Muscle of back (tissue), 11 donors: ENCODE results near the gene BUD31. TPM values are rescaled to one million over a fixed set of nuclear protein-coding genes. Genes with fewer than 3 reads are reported as not detected.
"Not testable (repeated sequence)": the region's sequence is repeated elsewhere in the genome, so short reads cannot be mapped to it uniquely, and the experiment has no call there.

Experiments used
- DNase-seq, 3 donors: peaks; one replicate each; pipeline versions ENCODE4 v3.0.0 to v3.0.0-alpha.2; 2013
- polyA plus RNA-seq, 10 donors: library from polyadenylated mRNA; unstranded; fragments of 120-200 nt; gene quantifications; one replicate each; pipeline ENCODE4 v1.2.1, GENCODE V29; 2013; ENCODE audit not compliant: insufficient read length in 10 of 10

The BUD31 gene
- polyA plus RNA-seq, 10 donors, result 64.2 to 90.1 (median 78.7) TPM

DNA sequence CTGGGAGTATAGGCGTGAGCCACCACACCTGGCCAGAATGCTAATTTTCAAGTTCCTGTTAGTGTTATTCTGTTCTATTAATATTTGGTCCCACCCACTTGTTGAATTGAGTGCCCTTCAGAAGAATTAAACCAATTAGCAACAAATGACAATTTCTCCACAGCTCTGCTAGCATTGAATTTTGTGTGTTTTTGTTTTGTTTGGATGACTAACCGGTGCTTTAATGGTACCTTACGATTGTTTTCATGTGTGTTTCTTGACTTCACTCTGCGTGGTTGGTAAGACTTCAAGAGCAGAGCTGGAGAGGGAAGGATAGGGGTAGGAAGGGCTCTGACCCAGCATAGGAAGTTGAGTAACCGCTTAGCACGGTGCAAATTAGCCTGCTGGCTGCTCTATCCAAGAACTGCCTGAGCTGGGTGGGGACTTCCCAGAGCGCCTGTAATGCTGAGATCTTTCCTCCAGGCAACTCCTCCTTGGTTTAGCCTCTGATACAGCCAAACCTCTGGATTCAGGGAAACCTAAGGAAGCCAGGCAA lies 29.7 kb upstream of the BUD31 start:
- peak; percentile 62 to 89 (median 80) for DNase-seq

DNA sequence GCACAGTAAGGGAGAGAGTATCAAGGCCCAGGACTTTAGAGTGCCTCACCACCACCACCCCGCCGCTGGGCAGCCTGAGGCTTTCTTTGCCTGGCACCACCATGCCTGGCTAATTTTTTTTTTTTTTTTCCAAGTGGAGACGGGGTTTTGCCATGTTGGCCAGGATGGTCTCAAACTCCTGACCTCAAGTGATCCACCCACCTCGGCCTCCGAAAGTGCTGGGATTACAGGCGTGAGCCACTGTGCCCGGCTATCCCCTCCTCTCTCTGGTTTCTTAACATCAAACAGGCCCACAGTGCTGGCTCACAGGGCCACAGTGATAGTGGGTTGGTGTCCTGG lies 29.1 kb upstream of the BUD31 start:
- not testable (repeated sequence) for DNase-seq

DNA sequence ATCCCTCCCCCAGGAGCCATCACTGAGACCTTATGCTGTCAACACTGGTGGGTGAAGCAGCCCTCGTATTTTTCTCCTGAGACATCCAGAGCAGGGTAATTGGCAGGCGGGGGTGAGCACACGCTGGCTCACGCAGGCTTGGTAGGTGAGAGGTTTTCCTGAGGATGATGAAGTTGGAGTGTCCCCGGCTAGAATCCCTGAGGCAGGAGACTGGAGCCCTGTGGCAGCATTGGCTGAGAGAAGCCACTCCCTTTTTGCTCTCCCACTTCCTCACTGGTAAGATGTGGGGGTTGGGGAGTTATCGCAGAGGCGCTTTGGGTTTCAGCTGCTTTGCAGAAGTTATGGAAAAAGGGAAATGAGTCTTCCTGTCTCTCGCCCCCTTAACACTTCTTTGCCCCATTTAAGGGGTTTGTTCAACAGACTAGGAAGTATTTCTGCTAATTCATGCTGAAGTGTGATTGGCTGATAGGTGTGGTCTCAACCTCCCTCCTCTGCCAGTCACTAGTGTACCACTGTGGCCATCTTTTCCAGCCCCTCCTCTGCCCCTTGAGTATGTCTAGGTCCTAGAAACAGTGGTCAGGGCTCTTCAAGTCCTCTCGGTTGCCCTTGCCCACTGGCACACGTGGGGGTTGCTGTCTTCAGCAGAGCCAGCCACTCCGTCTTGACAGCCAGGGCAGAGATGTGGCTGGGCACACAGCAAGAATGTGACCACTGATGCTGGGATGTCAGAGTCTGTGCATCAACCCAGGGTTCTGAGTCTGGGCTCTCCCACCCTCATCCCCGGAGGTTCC lies 28.5 kb upstream of the BUD31 start:
- DNase-seq, result peak in 2 of 3 donors; percentile 52 to 73

DNA sequence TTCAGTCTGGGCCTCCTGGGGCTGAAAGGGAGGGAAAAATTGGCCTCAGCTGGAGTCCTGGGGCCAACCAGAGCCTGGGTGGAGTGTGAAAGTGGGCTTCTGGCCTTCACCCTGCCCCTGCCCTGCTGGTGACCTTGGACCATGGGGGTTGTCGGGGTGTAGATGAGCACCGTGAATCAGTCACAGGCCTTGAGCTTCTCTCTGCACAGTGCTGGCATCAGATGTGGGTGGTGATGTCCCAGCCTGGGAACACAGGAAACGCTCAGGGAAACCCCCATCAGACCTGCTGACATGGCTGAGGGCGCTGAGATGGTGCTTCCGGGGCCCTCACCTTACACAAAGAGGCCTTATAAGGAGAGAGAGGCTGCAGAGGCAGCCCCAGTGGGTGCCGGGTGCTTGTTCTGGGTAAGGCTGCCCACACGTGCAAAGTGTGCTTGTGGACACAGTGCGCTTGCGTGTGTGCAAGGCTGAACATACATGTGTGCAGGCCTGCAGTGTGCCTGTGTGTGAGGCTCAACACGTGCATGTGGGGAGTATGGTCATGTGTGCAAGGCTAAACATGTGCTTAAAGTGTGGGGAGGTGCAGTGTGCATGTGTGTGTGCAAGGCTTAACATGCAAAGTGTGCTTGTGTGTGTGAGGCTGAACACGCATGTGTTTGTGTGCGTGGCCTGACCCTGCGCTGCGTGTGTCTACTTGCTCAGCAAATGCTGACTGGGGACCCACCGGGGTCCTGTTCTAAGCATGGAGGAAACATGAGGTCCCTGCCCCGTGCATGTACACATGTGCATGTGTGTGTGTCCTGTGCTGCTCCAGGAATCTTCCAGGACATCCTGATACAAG lies 27.7 kb upstream of the BUD31 start:
- DNase-seq, result no peak

DNA sequence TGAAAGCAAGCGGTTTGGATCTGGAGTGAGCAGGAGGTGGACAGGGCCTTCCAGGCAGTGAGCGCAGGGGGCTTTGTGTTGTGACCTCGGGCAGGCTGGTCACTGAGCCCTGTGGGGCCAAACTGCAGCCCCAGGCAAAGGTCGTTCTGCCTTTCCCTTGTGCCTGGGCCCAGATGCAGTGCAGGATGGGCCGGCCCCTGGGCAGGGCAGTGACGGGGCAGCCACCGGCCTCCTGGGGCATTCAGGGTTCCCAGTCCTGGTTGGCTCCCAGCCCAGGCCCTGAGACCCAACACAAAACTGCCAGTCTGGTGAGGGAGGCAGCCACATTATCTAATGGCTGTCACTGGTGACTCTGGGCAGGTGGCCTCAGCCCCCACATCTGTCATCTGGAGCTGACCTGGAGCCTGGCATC lies 27.1 kb upstream of the BUD31 start:
- DNase-seq, result no peak

DNA sequence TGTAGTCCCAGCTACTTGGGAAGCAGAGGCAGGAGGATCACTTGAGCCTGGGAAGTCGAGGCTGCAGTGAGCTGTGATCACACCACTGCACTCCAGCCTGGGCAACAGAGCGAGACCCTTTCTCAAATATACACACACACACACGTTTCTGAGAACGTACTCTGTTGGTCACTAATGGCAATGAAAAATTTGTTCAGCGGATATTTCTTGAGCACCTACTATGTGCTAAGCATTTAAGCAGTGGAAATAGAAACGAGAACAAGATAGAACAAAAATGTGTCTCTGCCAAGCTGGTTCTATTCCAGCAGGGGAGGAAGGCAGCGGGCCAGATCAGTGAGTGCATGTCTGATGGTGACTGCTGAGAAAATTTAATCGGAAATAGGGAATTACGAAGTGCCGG lies 25.6 kb upstream of the BUD31 start:
- no peak for DNase-seq

DNA sequence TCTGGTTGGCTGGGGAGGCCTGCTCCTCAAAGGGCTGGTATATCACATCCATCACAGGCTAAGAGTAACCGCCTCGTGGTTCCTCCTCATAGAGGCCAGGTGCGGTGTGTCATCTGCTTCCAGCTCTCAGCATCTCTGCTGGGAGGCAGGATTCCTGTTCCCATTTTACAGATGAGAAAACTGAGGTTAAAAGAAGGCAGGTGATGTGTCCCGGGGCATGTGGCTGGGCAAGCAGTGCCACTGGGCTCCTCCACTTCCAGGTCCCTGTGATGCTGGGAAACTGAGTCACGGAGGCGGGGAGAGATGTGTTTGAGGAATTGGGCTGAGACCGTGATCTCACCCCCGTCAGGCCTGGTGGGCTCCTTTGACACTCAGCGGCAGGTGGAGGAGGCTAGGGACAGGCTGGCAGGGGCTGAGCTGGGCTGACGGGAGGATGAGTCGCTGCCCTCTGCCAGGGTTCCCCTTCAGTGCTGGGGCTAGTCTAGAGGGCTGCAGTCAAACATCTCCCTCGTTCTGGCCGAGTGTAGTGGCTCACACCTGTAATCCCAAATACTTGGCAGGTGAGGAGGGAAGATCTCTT lies 24.9 kb upstream of the BUD31 start:
- DNase-seq, result no peak

DNA sequence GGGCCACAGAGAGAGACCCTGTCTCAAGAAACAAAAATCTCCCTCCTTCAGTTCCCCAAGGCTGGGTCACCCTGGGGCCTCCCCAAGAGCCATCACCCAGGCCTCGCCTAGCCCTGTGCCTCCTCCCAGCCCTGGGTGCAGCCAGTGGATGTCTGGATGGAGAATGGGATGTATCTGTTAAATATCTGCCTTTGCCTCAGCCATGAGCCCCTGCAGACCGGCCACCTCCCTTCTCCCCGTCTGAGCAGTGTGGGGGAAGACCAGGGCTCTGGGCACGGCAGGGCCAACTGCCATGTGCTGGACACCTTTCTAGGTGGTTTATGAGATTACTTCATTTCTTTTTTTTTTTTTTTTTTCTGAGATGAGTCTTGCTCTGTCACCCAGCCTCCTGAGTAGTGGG lies 24.2 kb upstream of the BUD31 start:
- no peak for DNase-seq

DNA sequence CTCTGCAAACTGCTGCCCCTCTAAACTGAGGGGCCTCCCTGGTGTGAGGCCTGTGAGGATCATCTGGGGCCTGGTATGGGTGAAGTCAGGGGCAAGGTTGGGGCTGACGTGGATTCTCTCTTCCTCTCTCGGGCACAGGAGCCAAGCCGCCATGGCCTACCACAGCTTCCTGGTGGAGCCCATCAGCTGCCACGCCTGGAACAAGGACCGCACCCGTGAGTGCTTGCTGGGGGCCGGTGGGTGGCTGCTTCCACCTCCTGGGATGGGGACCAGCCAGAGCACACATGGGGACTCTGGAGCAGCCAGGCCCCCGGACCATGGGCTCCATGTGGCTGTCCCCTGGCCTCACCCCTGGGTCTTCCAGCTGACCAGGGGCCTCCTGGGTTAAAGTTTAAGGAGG lies 23.2 kb upstream of the BUD31 start:
- no peak for DNase-seq

DNA sequence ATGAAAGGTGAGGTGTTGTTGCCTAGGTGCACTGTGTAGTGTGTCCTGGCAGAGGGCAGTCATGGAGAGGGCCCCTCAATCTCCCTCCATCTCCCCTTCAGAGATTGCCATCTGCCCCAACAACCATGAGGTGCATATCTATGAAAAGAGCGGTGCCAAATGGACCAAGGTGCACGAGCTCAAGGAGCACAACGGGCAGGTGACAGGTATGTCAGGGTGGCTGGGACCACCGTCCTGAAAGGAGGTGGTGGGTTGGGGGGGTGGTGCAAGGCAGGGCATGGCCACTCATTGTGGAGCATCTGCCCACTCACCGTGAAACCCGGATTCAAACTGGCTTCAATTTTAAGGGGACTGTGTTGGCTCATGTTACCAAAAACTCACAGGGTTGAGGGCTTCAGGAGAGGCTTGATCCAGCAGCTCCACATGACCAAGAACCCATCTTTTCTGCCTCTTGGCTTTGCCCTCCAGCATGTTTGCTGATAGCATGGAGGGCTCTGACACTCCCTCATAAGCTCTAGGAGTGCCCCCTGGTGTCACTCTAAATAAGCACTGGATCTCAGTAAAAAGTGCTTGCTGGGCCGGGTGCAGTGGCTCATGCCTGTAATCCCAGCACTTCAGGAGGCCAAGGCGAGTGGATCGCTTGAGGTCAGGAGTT lies 22.1 kb upstream of the BUD31 start:
- no peak for DNase-seq

DNA sequence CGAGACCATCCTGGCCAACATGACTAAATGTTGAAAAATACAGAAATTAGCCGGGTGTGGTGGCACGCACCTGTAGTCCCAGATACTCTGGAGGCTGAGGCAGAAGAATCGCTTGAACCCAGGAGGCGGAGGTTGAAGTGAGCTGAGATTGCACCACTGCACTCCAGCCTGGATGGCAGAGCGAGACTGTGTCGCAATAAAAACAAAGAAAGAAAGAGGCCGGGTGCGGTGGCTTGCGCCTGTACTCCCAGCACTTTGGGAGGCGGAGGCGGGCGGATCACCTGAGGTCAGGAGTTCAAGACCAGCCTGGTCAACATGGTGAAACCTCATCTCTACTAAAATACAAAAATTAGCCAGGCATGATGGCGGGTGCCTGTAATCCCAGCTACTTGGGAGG lies 21.5 kb upstream of the BUD31 start:
- not testable (repeated sequence) for DNase-seq

DNA sequence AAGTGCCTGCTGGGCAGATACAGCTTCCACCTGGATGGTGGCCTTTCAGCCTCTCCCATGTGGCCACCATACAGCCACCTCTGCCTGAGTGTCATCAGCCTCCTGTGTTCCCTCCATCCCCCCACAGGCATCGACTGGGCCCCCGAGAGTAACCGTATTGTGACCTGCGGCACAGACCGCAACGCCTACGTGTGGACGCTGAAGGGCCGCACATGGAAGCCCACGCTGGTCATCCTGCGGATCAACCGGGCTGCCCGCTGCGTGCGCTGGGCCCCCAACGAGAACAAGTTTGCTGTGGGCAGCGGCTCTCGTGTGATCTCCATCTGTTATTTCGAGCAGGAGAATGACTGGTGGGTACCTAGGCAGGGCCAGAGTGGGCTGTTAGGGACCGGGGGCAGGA lies 20.9 kb upstream of the BUD31 start:
- DNase-seq, result no peak

DNA sequence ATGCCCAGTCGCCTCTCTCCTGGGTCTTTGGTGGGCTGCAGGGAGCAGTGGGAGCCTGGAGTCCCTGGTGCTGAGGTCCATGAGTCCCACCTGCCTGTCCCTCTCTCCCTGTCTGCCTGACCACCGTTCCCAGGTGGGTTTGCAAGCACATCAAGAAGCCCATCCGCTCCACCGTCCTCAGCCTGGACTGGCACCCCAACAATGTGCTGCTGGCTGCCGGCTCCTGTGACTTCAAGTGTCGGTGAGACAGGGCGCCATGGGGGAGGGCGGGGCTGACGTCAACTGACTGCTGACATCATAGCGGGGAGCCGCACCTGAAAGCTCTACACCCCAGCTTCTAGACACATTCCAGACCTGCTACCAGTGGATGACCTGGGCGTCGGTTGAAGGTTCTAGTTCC lies 19.0 kb upstream of the BUD31 start:
- DNase-seq, result peak in 1 of 3 donors; percentile 1

DNA sequence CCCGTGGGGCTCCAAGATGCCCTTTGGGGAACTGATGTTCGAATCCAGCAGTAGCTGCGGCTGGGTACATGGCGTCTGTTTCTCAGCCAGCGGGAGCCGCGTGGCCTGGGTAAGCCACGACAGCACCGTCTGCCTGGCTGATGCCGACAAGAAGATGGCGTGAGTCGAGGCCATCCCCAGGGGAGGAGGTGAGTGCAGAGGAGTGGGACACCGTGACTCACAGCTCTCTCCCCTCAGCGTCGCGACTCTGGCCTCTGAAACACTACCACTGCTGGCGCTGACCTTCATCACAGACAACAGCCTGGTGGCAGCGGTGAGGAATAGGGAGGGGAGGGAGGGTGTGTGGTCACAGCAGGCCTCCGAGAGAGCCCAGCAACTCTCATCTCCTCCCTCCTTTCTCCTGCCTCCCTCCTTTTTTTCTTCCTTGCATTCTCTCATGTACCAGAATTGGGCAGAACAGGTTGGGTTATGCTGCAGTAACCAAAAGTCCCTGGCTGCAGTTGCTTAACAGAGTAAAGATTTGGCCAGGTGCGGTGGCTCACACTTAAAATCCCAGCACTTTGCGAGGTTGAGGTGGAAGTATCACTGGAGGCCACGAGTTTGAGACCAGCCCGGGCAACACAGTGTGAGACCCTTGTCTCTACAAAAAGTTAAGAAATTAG lies 17.7 kb upstream of the BUD31 start:
- peak in 1 of 3 donors; percentile 9 for DNase-seq

DNA sequence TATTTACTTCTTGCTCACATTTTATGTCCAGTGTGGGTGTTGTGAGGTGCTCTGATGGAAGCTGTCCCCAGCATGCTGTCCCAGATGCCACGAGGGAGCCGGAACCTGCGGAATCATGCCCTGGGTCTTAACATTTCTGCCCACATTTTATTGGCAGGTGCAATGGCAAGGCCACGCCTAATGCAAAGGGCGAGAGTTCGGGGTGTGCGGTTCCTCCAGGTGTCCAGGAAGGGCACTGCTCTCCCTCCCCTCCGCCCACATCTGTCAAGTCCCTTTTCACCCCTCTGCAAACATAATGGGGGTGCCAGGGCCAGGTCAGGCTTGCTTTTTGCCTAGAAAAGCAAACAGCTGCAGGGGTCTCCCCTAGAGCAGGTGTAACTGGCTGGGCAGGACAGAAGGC lies 16.7 kb upstream of the BUD31 start:
- DNase-seq, result no peak

DNA sequence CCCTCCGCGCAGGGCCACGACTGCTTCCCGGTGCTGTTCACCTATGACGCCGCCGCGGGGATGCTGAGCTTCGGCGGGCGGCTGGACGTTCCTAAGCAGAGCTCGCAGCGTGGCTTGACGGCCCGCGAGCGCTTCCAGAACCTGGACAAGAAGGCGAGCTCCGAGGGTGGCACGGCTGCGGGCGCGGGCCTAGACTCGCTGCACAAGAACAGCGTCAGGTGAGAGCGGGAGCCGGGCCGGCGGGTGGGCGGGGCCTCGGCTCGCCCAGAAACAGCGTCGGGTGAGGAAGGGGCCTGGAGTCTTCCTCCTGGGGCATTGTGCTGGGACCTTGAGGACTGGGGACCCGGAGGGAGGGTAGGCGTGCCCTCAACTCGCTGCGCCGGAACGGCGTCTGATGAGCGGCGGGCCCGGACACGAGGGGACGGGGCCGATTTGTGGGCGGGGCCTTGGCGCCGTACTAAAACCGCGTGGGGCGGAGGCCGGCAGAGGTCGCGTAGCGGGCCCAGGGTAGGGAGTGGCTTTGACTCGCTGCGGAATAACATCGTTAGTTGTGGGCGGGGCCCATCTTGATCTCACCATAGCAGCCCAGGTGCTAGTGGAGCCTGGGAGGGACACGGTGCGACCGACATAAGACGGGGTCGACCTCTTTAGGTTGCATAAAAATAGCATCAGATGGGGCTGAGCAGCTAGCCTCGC lies 16.0 kb upstream of the BUD31 start:
- DNase-seq, result peak; percentile 28 to 85 (median 70)

DNA sequence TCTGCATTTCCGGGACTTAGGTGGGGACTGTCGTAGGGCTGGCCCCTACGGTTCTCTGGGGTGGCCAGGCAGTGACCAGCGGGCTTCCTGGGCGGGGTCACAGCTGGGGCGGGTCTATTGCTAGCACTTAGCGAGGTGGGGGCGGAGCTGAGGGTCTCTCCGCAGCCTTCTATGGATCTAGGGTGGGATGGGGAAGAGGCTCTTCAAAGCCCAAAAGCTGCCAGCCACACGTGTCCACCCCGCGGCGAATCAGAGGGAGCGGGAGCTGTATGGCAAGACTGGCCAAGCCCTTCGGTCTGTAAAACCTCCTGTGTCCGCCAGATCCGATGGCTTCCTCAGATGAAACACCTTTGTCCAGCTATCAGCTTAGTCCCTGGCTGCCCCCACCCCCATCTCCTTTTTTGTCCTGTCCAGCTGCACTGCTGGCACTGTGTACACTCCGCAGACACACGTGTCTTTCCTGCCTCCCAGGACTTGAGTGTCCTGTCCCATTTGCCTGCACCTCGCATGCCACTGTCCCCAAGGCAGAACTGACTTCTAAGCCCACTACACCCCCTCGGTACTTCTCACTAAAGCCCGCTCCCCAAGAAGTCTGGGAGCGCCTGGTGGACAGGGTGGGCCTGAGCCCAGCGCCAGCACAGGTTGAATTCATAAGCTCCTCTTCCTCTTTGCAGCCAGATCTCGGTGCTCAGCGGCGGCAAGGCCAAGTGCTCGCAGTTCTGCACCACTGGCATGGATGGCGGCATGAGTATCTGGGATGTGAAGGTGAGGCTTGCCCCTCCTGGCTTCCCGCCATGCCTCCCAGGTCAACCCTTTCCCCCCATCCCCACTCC lies 15.2 kb upstream of the BUD31 start:
- DNase-seq, result peak in 2 of 3 donors; percentile 23 to 75

DNA sequence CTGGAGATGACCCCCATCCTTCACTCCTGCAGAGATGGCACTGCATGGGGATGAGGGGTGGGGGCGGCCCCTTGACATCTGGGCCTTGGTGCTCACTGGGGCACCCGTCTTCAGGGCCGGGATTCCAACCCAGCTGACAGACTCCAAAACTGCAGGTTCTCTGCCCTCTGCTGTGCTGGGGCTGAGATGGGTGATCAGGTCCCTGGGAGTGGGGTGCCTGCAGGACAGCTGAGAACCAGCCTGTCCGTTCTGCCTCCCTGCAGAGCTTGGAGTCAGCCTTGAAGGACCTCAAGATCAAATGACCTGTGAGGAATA lies 14.6 kb upstream of the BUD31 start:
- DNase-seq, result no peak

DNA sequence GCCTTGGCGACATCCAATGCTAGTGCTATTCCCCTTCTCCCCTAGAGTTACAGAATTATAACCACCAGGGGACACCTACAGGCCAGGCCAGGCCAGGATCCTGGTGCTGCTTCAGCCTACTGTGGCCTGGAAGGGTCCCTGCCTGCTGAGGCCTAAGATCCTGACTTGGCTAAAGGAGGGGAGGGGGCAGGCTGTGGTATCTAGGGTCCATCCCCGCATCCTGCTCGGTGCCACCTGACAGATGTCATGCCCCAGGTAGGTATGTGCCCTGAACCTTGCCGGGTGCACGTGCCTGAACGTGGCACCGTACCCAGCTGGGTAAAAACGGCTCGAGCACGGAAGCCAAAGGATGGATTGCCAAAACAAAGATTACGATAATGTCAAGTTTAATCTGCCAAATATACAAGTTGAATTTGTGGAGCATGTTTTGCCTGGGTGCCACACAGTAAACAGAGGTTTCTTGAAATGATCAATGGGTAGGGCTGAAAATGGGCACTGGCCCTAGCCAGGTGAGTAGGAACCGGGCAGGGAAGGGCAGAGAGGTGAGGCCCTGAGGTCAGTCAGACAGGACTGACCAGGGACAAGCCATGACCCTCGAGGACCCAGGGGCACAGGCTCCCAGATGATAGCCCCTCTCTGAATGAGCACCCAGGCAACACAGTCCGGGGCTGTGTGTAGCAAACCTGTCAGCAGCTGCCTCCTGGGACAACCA lies 13.0 kb upstream of the BUD31 start:
- DNase-seq, result no peak
